HepG2 (cell line): ENCODE results near the gene DNMT3B. TPM values are rescaled to one million over a fixed set of nuclear protein-coding genes. Genes with fewer than 3 reads are reported as not detected.

Experiments
- ATAC-seq: fragments of 200-7000 bp; cut with Tn5 transposase; 3 replicates; pipeline ENCODE4 v1.9.1; 2020; ENCODE audit warnings: mild to moderate bottlenecking, moderate library complexity
- BruUV-seq: library from RNA; stranded (reverse); fragments of 400-500 nt; replicated peaks from 2 replicates; lab custom pipeline; 2021; lab: Mats Ljungman, UMichigan
- CTCF ChIA-PET: fragments of 300-600 bp; formaldehyde crosslinking; extraction: SDS; loops from one replicate; lab custom pipeline; 2021; ENCODE audit warnings: low total read pairs, inconsistent platforms, low intra/inter-chr PET ratio; lab: Yijun Ruan, JAX
- POLR2A ChIA-PET: fragments of 350-600 bp; sonication (Branson Sonifier 250); formaldehyde crosslinking; loops from one replicate; lab custom pipeline; 2020; ENCODE audit warnings: antibody characterized with exemption, inconsistent platforms; lab: Yijun Ruan, JAX
- DNase-seq: peaks from one replicate; pipeline ENCODE4 v3.0.0-alpha.2; 2015; ENCODE audit warnings: low spot score
- FAIRE-seq: peaks from 3 replicates; lab custom pipeline; 2011; peaks lifted over from hg19 to GRCh38; lab: Jason Lieb, UNC
- H2AFZ ChIP-seq: one replicate; pipeline ENCODE4 v1.6.1; 2011; ENCODE audit warnings: low read length, inconsistent platforms
- H3K27ac ChIP-seq: fragments of 300-600 bp; 3 replicates; pipeline ENCODE4 v1.8.0; 2011; ENCODE audit warnings: mixed run types, mild to moderate bottlenecking, mixed read lengths, low read length, inconsistent platforms; ENCODE audit not compliant: insufficient read depth; ENCODE audit errors: extremely low read length
- H3K27me3 ChIP-seq, 2 experiments: fragments of 200-600 bp in 1 of 2; 2 replicates in 1 of 2; 3 replicates in 1 of 2; pipeline versions ENCODE4 v1.6.0 to v1.8.0; 2011; ENCODE audit warnings: low read length in 2 of 2, mild to moderate bottlenecking in 2 of 2, moderate library complexity in 2 of 2, inconsistent platforms in 1 of 2; ENCODE audit not compliant: insufficient read depth in 2 of 2, control insufficient read depth in 1 of 2
- H3K36me3 ChIP-seq, 2 experiments: fragments of 200-600 bp in 1 of 2; replicated peaks in 1 of 2; 2 replicates in 1 of 2; 3 replicates in 1 of 2; pipeline versions ENCODE4 v1.5.1 to v1.8.0; 2011; ENCODE audit warnings: low read length in 2 of 2, inconsistent platforms in 1 of 2; ENCODE audit not compliant: insufficient read depth in 2 of 2, control insufficient read depth in 1 of 2
- H3K4me1 ChIP-seq: 2 replicates; pipeline ENCODE4 v1.5.1; 2012; ENCODE audit warnings: low read length, inconsistent platforms; ENCODE audit not compliant: insufficient read depth
- H3K4me2 ChIP-seq: 2 replicates; pipeline ENCODE4 v1.6.0; 2011; ENCODE audit warnings: low read depth, low read length, inconsistent platforms
- H3K4me3 ChIP-seq, 3 experiments: fragments of 200-600 bp in 1 of 3; sonication (generic), shearing (Covaris generic) in 1 of 3; replicated peaks in 1 of 3; 2 replicates each; pipeline ENCODE4 v1.5.1; 2011 to 2016; ENCODE audit warnings: low read length in 3 of 3, inconsistent platforms in 2 of 3, low read depth in 2 of 3, mild to moderate bottlenecking in 2 of 3, control low read depth in 1 of 3, mixed read lengths in 1 of 3; ENCODE audit not compliant: insufficient read depth in 1 of 3
- H3K79me2 ChIP-seq: one replicate; pipeline ENCODE4 v1.6.1; 2011; ENCODE audit warnings: low read length, inconsistent platforms; ENCODE audit not compliant: insufficient read depth
- H3K9ac ChIP-seq: 2 replicates; pipeline ENCODE4 v1.6.0; 2011; ENCODE audit warnings: mild to moderate bottlenecking, low read depth, low read length, inconsistent platforms; ENCODE audit not compliant: insufficient read depth
- H3K9me3 ChIP-seq: 2 replicates; pipeline ENCODE4 v1.5.1; 2012; ENCODE audit warnings: mild to moderate bottlenecking, low read length
- H4K20me1 ChIP-seq: 2 replicates; pipeline ENCODE4 v1.6.0; 2011; ENCODE audit warnings: inconsistent platforms, mild to moderate bottlenecking, low read length, moderate library complexity; ENCODE audit not compliant: insufficient read depth
- FOSL2 ChIP-seq: sonication (generic); formaldehyde crosslinking; IDR thresholded peaks from 2 replicates; pipeline ENCODE4 v1.4.0; 2020; ENCODE audit warnings: missing genetic modification reagents
- HCFC1 ChIP-seq: fragments of 150-350 bp; IDR thresholded peaks from 2 replicates; pipeline ENCODE4 v1.6.1; 2014; ENCODE audit warnings: low read depth, low read length
- MAFG ChIP-seq: sonication (generic); formaldehyde crosslinking; IDR thresholded peaks from 2 replicates; pipeline ENCODE4 v1.5.1; 2020; ENCODE audit warnings: mild to moderate bottlenecking, missing genetic modification reagents
- MXD4 ChIP-seq: IDR thresholded peaks from 2 replicates; pipeline ENCODE4 v1.6.1; 2016; ENCODE audit warnings: mild to moderate bottlenecking, missing biosample characterization, missing genetic modification reagents
- PCBP2 ChIP-seq: fragments of 200-400 bp; formaldehyde crosslinking; optimal IDR thresholded peaks from 2 replicates; pipeline ENCODE3; 2018; ENCODE audit warnings: low read length, low read depth; ENCODE audit not compliant: poor library complexity, severe bottlenecking
- PPARG ChIP-seq: conservative IDR thresholded peaks from 2 replicates; pipeline ENCODE4 v1.6.1; 2016; ENCODE audit warnings: missing biosample characterization, missing genetic modification reagents
- RORA ChIP-seq: sonication (generic); formaldehyde crosslinking; IDR thresholded peaks from 2 replicates; pipeline ENCODE4 v1.5.0; 2020; ENCODE audit warnings: mild to moderate bottlenecking, missing genetic modification reagents, moderate library complexity
- SATB2 ChIP-seq: sonication (generic); formaldehyde crosslinking; IDR thresholded peaks from 2 replicates; pipeline ENCODE4 v1.5.0; 2020; ENCODE audit warnings: missing genetic modification reagents
- SIN3A ChIP-seq: IDR thresholded peaks from 2 replicates; pipeline ENCODE4 v1.6.1; 2011; ENCODE audit warnings: low read depth, mild to moderate bottlenecking, control low read depth, low read length, borderline replicate concordance
- TEAD3 ChIP-seq: optimal IDR thresholded peaks from 2 replicates; pipeline ENCODE3; 2016; ENCODE audit warnings: borderline replicate concordance
- ZFP90 ChIP-seq: sonication (generic); formaldehyde crosslinking; IDR thresholded peaks from 2 replicates; pipeline ENCODE4 v1.8.0; 2022; ENCODE audit warnings: missing genetic modification reagents, mild to moderate bottlenecking, inconsistent platforms, borderline replicate concordance
- ZNF260 ChIP-seq: sonication (generic); formaldehyde crosslinking; IDR thresholded peaks from 2 replicates; pipeline ENCODE4 v1.4.0; 2020; ENCODE audit warnings: missing genetic modification reagents, low read depth, mild to moderate bottlenecking, borderline replicate concordance
- ZNF354B ChIP-seq: sonication (generic); formaldehyde crosslinking; IDR thresholded peaks from 2 replicates; pipeline ENCODE4 v1.8.0; 2022; ENCODE audit warnings: mild to moderate bottlenecking, missing genetic modification reagents
- ZNF510 ChIP-seq: sonication (generic); formaldehyde crosslinking; IDR thresholded peaks from 2 replicates; pipeline ENCODE4 v1.4.0; 2020; ENCODE audit warnings: low read depth, mild to moderate bottlenecking, missing genetic modification reagents
- ZNF546 ChIP-seq: sonication (generic); formaldehyde crosslinking; conservative IDR thresholded peaks from 2 replicates; pipeline ENCODE4 v1.8.1; 2023; ENCODE audit warnings: mild to moderate bottlenecking, missing genetic modification reagents
- ZSCAN25 ChIP-seq: sonication (generic); formaldehyde crosslinking; IDR thresholded peaks from 2 replicates; pipeline ENCODE4 v1.8.0; 2022; ENCODE audit warnings: mild to moderate bottlenecking, missing genetic modification reagents
- WGBS: methylation state at CpG from one replicate; pipeline ENCODE4 v1.1.6; 2017; ENCODE audit warnings: low lambda C conversion rate; 5-methylcytosine and 5-hydroxymethylcytosine counted together
- in situ Hi-C: cut with HindIII; loops from 2 replicates; pipeline ENCODE4 v1.10.0; 2017; ENCODE audit warnings: low pct_unique_long_range_greater_than_20kb; ENCODE audit not compliant: extremely low pct_ligation_motif_present
- intact Hi-C: fragments of 100-400 bp; cut with micrococcal nuclease; formaldehyde crosslinking; loops from one replicate; pipeline ENCODE4 v1.10.0; 2022; ENCODE audit not compliant: unreplicated experiment
- polyA plus RNA-seq, 8 experiments: library from polyadenylated mRNA; depleted of rRNA in 3 of 8; stranded (reverse) in 7 of 8; unstranded in 1 of 8; fragments of >200 nt; fragmentation: Illumina TruSeq in 4 of 8; extraction: Trizol in 4 of 8; gene quantifications; 2 replicates each; pipeline versions ENCODE4 v1.2.1 to v1.2.3, GENCODE V29; 2011 to 2016; ENCODE audit warnings: low read depth in 4 of 8, missing spikeins in 1 of 8, mixed read lengths in 1 of 8; ENCODE audit not compliant: insufficient read depth in 1 of 8
- total RNA-seq, 5 experiments: library from RNA; depleted of rRNA; stranded (reverse); fragments of >200 nt; fragmentation: Illumina TruSeq; extraction: Trizol; gene quantifications; 2 replicates each; pipeline ENCODE4 v1.2.3, GENCODE V29; 2016; ENCODE audit warnings: low read depth in 1 of 5
- TF ChIP-seq, protein P1 (sequence below): sonication (generic); formaldehyde crosslinking; IDR thresholded peaks from 2 replicates; pipeline ENCODE4 v1.5.0; 2020; ENCODE audit warnings: mild to moderate bottlenecking, missing genetic modification reagents, borderline replicate concordance
- TF ChIP-seq, protein P2 (sequence below): sonication (generic); formaldehyde crosslinking; IDR thresholded peaks from 2 replicates; pipeline ENCODE4 v1.5.0; 2020; ENCODE audit warnings: mild to moderate bottlenecking, missing genetic modification reagents, moderate library complexity
- TF ChIP-seq, protein P3 (sequence below): IDR thresholded peaks from 2 replicates; pipeline ENCODE4 v1.6.1; 2016; ENCODE audit warnings: missing compliant biosample characterization, missing genetic modification reagents, borderline replicate concordance

Gene DNMT3B
- total and polyA plus RNA-seq, 2 of the 13 experiments (the other 11 are each of a cell fraction or from before 2014, with no cell fraction given), result 3.8 to 13.9 TPM

DNA sequence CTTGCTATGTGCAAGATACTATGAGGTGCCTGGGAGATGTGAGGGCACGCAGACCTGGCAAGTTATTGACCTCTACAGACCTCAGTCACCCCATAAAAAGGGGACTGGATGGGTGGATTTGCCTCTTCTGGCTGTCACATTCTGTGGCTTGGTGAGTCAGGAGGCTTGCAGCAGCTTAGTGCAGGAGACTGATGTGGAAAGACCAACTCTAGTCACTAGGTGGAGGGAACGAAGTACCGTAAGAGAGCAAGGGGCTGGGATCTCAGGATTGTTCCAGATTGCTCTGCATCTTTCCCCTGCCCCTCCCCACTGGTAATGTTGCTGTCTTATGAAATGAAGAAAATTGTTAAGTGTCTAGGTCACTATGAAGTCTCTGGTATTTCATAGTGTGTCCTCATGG is 60.9 kb downstream of the DNMT3B start:
- no TSS peak for BruUV-seq
- Histone ChIP-seq H3K9ac (no peak overlapping the region), H3K27ac (peak overlapping the region; percentile 12), H3K79me2 (peaks cover 65% of the 10 kb centered on the region), H3K4me2 (peak overlapping the region; percentile 98), H3K4me3 (no peak overlapping the region), H4K20me1 (peaks cover 34% of the 10 kb centered on the region), H3K36me3 (peaks cover 6 to 16% of the 10 kb centered on the region in 2 experiments), H2AFZ (no peak overlapping the region), H3K27me3 (peaks cover 0 to 4% of the 10 kb centered on the region in 2 experiments; a peak in 1 of 5 replicates), H3K9me3 (peaks cover 6% of the 10 kb centered on the region; the same call in 1 of the 2 replicates), H3K4me1 (peaks cover 50% of the 10 kb centered on the region)
- ChIA-PET CTCF (no interaction called here), POLR2A (no interaction called here)
- intact Hi-C loops (loop anchor here (2.0 kb wide), 1 partner anchor 62 kb away; no protein-coding TSS in a partner anchor), in situ Hi-C loops (no loop called here)
- DNase-seq (peak; percentile 44), ATAC-seq (peak; percentile 14; the same call in 1 of the 3 replicates), FAIRE-seq (no peak)
- 95% methylated on average over 3 of the region's 3 CpGs for WGBS
- TF ChIP-seq ZNF546 (CRISPR knock-in tag) (no peak), SIN3A (no peak), ZNF260 (CRISPR knock-in tag) (no peak), TEAD3 (CRISPR knock-in tag) (peak; percentile 26), PPARG (CRISPR knock-in tag) (no peak), ZSCAN25 (CRISPR knock-in tag) (0 out of 2 replicates have a peak, but pooled peaks have one; percentile 35), HCFC1 (no peak), MXD4 (CRISPR knock-in tag) (no peak), FOSL2 (CRISPR knock-in tag) (peak; percentile 19; the same call in 1 of the 2 replicates), PCBP2 (no peak), MAFG (CRISPR knock-in tag) (no peak), SATB2 (CRISPR knock-in tag) (no peak), RORA (CRISPR knock-in tag) (no peak), ZFP90 (CRISPR knock-in tag) (no peak), ZNF510 (CRISPR knock-in tag) (no peak), ZNF354B (CRISPR knock-in tag) (peak; percentile 32; the same call in 1 of the 2 replicates)
- TF ChIP-seq, protein P1, sequence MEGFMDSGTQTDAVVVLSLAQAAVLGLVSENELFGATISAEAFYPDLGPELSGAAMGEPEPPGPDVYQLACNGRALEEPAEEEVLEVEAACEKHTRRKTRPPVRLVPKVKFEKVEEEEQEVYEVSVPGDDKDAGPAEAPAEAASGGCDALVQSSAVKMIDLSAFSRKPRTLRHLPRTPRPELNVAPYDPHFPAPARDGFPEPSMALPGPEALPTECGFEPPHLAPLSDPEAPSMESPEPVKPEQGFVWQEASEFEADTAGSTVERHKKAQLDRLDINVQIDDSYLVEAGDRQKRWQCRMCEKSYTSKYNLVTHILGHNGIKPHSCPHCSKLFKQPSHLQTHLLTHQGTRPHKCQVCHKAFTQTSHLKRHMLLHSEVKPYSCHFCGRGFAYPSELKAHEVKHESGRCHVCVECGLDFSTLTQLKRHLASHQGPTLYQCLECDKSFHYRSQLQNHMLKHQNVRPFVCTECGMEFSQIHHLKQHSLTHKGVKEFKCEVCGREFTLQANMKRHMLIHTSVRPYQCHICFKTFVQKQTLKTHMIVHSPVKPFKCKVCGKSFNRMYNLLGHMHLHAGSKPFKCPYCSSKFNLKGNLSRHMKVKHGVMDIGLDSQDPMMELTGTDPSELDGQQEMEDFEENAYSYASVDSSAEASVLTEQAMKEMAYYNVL (CRISPR knock-in tag), result no peak
- TF ChIP-seq, protein P2, sequence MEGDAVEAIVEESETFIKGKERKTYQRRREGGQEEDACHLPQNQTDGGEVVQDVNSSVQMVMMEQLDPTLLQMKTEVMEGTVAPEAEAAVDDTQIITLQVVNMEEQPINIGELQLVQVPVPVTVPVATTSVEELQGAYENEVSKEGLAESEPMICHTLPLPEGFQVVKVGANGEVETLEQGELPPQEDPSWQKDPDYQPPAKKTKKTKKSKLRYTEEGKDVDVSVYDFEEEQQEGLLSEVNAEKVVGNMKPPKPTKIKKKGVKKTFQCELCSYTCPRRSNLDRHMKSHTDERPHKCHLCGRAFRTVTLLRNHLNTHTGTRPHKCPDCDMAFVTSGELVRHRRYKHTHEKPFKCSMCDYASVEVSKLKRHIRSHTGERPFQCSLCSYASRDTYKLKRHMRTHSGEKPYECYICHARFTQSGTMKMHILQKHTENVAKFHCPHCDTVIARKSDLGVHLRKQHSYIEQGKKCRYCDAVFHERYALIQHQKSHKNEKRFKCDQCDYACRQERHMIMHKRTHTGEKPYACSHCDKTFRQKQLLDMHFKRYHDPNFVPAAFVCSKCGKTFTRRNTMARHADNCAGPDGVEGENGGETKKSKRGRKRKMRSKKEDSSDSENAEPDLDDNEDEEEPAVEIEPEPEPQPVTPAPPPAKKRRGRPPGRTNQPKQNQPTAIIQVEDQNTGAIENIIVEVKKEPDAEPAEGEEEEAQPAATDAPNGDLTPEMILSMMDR (CRISPR knock-in tag), result peak; percentile 27; the same call in 1 of the 2 replicates
- TF ChIP-seq, protein P3, sequence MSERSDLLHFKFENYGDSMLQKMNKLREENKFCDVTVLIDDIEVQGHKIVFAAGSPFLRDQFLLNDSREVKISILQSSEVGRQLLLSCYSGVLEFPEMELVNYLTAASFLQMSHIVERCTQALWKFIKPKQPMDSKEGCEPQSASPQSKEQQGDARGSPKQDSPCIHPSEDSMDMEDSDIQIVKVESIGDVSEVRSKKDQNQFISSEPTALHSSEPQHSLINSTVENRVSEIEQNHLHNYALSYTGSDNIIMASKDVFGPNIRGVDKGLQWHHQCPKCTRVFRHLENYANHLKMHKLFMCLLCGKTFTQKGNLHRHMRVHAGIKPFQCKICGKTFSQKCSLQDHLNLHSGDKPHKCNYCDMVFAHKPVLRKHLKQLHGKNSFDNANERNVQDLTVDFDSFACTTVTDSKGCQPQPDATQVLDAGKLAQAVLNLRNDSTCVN, result no peak
